ENCODE measurements around the gene BMP4. TPM values are rescaled to one million over a fixed set of nuclear protein-coding genes. Genes with fewer than 3 reads are reported as not detected.
A peak's percentile ranks its signal among the peaks of the same experiment; 100 is the strongest.

Gene BMP4
- total and polyA plus RNA-seq, 2 experiments from 2014 or later = not detected

DNA sequence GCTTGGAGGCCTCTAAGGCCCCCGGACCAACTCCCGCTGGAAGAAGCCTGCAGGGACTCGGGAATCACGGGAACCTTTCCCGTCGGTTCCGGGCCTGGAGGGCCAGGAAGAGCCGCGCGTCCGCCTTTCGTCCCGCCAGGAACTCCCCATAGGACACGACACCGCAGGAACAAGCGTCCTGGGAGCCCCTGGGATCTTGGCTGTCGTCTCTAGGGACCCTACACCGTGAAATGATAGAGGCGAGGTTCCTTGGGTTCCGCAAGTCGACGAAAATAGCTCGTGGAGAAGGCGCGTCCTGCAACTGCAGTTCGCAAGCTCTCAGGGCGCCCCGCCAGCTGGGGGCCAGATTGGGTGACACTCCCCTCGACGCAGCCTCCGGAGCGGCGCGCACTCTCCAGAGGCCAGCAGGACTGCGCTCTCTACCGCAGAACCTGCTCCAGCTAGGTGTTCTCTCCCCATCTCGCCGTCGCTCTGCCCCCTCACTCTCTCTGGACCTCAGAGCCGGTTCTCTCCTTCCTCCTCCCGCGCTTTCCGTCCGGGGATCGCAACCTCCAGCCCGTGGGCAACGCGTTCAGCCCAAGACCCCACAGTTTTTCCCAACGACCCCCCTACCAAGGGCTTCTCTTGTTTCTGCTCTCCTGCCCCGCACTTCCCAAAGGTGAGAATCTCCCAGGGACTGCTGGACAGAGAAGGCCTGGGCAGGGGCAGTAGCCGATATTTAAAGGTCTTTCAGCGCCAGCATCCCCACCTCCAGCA is 776 bp downstream of the BMP4 start:
- H3K4me2 ChIP-seq (ENCODE audit: unreplicated experiment) = no peak overlapping the region
- H3K27me3 ChIP-seq (replicated peaks; ENCODE audit: insufficient read depth) = peaks cover 85% of the 10 kb centered on the region
- H3F3A ChIP-seq (ENCODE audit: insufficient read depth) = no peaks in the 10 kb centered on the region
- H3K4me3 ChIP-seq = no peak overlapping the region
- no peak overlapping the region for H3K9ac ChIP-seq
- H3K79me2 ChIP-seq (ENCODE audit: insufficient read depth) = no peaks in the 10 kb centered on the region
- no peaks in the 10 kb centered on the region for H3K36me3 ChIP-seq (ENCODE audit: low read depth)
- H3K9me3 ChIP-seq (ENCODE audit: low read depth) = no peaks in the 10 kb centered on the region
- no peak overlapping the region for H2AFZ ChIP-seq
- no peaks in the 10 kb centered on the region for H4K20me1 ChIP-seq (ENCODE audit: insufficient read depth)
- H3K27ac ChIP-seq = no peak overlapping the region
- DNase-seq = peak; percentile 13
- 1 to 4% methylated on average over 45 to 51 of the region's 52 CpGs for WGBS, 2 experiments (ENCODE audit: low coverage in 1 of 2, low lambda C conversion rate in 2 of 2, missing lambda C conversion rate in 2 of 2)
- TF ChIP-seq EZH2phosphoT487 (IDR thresholded peaks at IDR 0.05; ENCODE audit: insufficient read depth, low read depth) (no peak), EZH2 (IDR thresholded peaks at IDR 0.05; ENCODE audit: insufficient read depth, poor library complexity, severe bottlenecking) (no peak)
- 0 out of 2 replicates have a peak, but pooled peaks cover 4% of the 10 kb centered on the region for H3K4me1 ChIP-seq (ENCODE audit: insufficient read depth)
- in situ Hi-C loops (cut with MboI) = no loop called here
- no peaks in the 10 kb centered on the region for H3K9me2 ChIP-seq (ENCODE audit: insufficient read depth)

DNA sequence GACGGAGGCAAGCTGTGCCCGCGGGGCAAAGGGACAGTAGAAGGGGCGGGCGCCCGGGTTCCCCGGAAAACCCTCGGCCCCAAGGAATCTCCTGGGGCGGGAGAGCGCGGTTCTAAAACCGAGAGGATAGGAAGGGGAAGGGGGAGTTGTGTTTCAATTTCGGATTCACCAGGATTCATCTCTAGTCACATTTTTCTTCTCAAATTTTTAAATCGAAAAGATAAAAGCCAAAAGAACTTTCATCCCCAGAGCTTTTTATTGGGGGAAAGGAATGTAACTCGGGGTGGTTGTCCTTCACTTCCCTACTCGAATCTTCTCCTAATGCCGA is 1.4 kb downstream of the BMP4 start:
- Histone ChIP-seq H3K9me3 (ENCODE audit: low read depth) (no peaks in the 10 kb centered on the region), H3K36me3 (ENCODE audit: low read depth) (no peaks in the 10 kb centered on the region), H2AFZ (peak overlapping the region; percentile 37; the same call in 1 of the 2 replicates), H3K4me2 (ENCODE audit: unreplicated experiment) (peak overlapping the region; percentile 49), H3F3A (ENCODE audit: insufficient read depth) (no peaks in the 10 kb centered on the region), H3K4me1 (ENCODE audit: insufficient read depth) (0 out of 2 replicates have a peak, but pooled peaks cover 4% of the 10 kb centered on the region), H3K9ac (no peak overlapping the region), H3K4me3 (peak overlapping the region; percentile 71), H3K27me3 (replicated peaks; ENCODE audit: insufficient read depth) (peaks cover 78% of the 10 kb centered on the region), H3K27ac (no peak overlapping the region), H4K20me1 (ENCODE audit: insufficient read depth) (no peaks in the 10 kb centered on the region), H3K79me2 (ENCODE audit: insufficient read depth) (no peaks in the 10 kb centered on the region), H3K9me2 (ENCODE audit: insufficient read depth) (no peaks in the 10 kb centered on the region)
- 1 to 2% methylated on average over 17 of the region's 17 CpGs for WGBS, 2 experiments (ENCODE audit: low coverage in 1 of 2, low lambda C conversion rate in 2 of 2, missing lambda C conversion rate in 2 of 2)
- no peak for DNase-seq
- in situ Hi-C loops (cut with MboI) = no loop called here
- TF ChIP-seq EZH2phosphoT487 (IDR thresholded peaks at IDR 0.05; ENCODE audit: insufficient read depth, low read depth) (0 out of 2 replicates have a peak, but pooled peaks have one; percentile 14), EZH2 (IDR thresholded peaks at IDR 0.05; ENCODE audit: insufficient read depth, poor library complexity, severe bottlenecking) (no peak)

DNA sequence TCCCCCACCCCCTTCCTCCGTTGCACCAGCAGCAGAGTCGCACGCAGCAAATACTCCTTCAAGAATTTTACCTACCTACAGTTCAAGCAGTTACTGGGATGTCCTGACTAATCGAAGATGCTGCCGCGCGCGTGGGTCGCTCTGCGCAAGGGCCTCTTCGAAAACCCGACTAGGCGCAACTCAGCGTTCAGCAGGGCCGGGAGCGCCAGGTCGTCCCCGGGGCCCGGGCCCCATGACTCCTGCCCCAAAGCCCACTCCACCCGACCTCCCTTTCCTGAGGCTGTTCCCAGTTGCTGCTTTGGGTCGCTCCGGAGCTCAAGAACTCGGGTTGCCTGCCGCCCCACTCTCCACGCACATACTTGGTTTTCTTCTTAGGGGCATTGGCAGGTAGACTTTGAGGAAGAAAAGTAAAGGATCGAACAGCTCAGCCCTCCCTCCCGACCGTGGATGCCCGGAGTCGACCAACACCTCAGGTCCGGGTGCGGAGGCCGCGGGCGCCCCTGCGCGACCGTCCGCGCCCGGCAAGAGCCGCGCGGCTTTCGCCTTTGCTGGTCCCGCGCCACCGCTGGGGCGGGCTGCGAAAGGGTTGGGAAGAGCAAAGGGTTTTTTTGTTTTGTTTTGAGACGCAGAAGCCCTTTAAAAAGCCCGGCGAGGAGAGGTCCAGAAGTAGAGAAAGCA is 1.9 kb downstream of the BMP4 start:
- Histone ChIP-seq H3K9me3 (ENCODE audit: low read depth) (no peaks in the 10 kb centered on the region), H3F3A (ENCODE audit: insufficient read depth) (no peaks in the 10 kb centered on the region), H3K4me3 (peak overlapping the region; percentile 71), H3K4me2 (ENCODE audit: unreplicated experiment) (peak overlapping the region; percentile 49), H3K27ac (no peak overlapping the region), H2AFZ (peak overlapping the region; percentile 60), H3K4me1 (ENCODE audit: insufficient read depth) (0 out of 2 replicates have a peak, but pooled peaks cover 4% of the 10 kb centered on the region), H3K9me2 (ENCODE audit: insufficient read depth) (no peaks in the 10 kb centered on the region), H3K27me3 (replicated peaks; ENCODE audit: insufficient read depth) (peaks cover 75% of the 10 kb centered on the region), H3K79me2 (ENCODE audit: insufficient read depth) (no peaks in the 10 kb centered on the region), H4K20me1 (ENCODE audit: insufficient read depth) (no peaks in the 10 kb centered on the region), H3K36me3 (ENCODE audit: low read depth) (no peaks in the 10 kb centered on the region), H3K9ac (no peak overlapping the region)
- WGBS, 2 experiments (ENCODE audit: low coverage in 1 of 2, low lambda C conversion rate in 2 of 2, missing lambda C conversion rate in 2 of 2) = 2% methylated on average over 51 to 53 of the region's 53 CpGs
- peak; percentile 46 for DNase-seq
- TF ChIP-seq EZH2 (IDR thresholded peaks at IDR 0.05; ENCODE audit: insufficient read depth, poor library complexity, severe bottlenecking) = peak; percentile 94
- no peak; the same call in none of the 2 replicates for TF ChIP-seq EZH2phosphoT487 (IDR thresholded peaks at IDR 0.05; ENCODE audit: insufficient read depth, low read depth)
- in situ Hi-C loops (cut with MboI) = no loop called here

- 0 out of 2 replicates have a peak, but pooled peaks cover 4% of the 10 kb centered on the region for H3K4me1 ChIP-seq (ENCODE audit: insufficient read depth)
- H3K9me3 ChIP-seq (ENCODE audit: low read depth) = no peaks in the 10 kb centered on the region
- no peaks in the 10 kb centered on the region for H3F3A ChIP-seq (ENCODE audit: insufficient read depth)
- H3K4me3 ChIP-seq = peak overlapping the region; percentile 71
- 2% methylated on average over 38 to 51 of the region's 51 CpGs for WGBS, 2 experiments (ENCODE audit: low coverage in 1 of 2, low lambda C conversion rate in 2 of 2, missing lambda C conversion rate in 2 of 2)
- no peak overlapping the region for H3K27ac ChIP-seq
- peak overlapping the region; percentile 60 for H2AFZ ChIP-seq
- no peaks in the 10 kb centered on the region for H3K79me2 ChIP-seq (ENCODE audit: insufficient read depth)
- TF ChIP-seq EZH2 (IDR thresholded peaks at IDR 0.05; ENCODE audit: insufficient read depth, poor library complexity, severe bottlenecking) = peak; percentile 93
- 0 out of 2 replicates have a peak, but pooled peaks have one; percentile 21 for TF ChIP-seq EZH2phosphoT487 (IDR thresholded peaks at IDR 0.05; ENCODE audit: insufficient read depth, low read depth)
- no peaks in the 10 kb centered on the region for H4K20me1 ChIP-seq (ENCODE audit: insufficient read depth)
- DNase-seq = peak; percentile 66
- peak overlapping the region; percentile 49 for H3K4me2 ChIP-seq (ENCODE audit: unreplicated experiment)
- H3K27me3 ChIP-seq (replicated peaks; ENCODE audit: insufficient read depth) = peaks cover 68% of the 10 kb centered on the region
- no peaks in the 10 kb centered on the region for H3K9me2 ChIP-seq (ENCODE audit: insufficient read depth)
- in situ Hi-C loops (cut with MboI) = no loop called here
- no peaks in the 10 kb centered on the region for H3K36me3 ChIP-seq (ENCODE audit: low read depth)
- H3K9ac ChIP-seq = no peak overlapping the region
These were observed 2.6 kb downstream of the BMP4 start for GRCh38 chr14:53953828-53954550.

Data from GM23248 (cell line).